GM18870 (cell line): Measurements from ENCODE around the gene CATSPERD.

Source experiments
- ATAC-seq: cut with Tn5 transposase; IDR thresholded peaks from one replicate; pipeline ENCODE4 v1.9.1; 2021; ENCODE audit warnings: moderate library complexity; ENCODE audit not compliant: unreplicated experiment

The CATSPERD gene

DNA sequence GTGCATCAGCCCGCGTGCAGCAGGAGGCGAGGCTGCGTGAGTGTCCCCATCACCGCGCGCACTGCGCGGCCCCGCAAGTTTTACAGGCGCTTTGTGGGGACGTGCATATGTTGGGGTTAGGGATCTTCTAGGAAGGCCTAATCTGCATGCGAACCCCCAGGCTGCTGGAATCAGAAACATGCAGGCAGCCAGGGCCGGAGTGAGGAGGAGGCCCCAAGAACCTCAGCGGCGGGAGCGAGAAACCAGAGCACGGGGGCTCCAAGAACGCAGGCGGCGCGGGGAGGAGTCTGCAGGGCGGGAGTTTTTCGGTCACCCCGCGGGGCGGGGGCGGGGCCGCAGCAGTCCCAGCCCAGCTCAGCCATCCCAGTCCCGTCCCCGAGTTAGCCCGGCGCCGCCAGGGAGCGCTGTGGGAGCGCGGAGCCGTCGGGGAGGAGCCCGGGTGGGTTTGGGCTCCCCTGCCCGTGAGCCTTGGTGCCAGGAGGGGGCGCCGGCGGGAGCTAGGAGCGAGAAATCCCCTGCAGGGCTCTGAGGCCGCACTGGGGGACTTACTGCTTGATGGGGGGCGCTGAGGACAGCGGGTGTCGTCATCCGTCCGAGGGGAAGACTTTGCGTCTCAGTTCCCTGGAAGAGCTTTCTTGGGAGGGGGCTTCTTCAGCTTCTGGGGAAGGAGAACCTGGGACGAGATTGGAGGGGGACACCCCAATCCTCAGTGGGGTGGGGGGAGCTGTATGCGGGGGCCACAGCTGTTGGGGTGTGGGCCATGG, 83.5 kb downstream of the CATSPERD start:
- ATAC-seq: no peak

DNA sequence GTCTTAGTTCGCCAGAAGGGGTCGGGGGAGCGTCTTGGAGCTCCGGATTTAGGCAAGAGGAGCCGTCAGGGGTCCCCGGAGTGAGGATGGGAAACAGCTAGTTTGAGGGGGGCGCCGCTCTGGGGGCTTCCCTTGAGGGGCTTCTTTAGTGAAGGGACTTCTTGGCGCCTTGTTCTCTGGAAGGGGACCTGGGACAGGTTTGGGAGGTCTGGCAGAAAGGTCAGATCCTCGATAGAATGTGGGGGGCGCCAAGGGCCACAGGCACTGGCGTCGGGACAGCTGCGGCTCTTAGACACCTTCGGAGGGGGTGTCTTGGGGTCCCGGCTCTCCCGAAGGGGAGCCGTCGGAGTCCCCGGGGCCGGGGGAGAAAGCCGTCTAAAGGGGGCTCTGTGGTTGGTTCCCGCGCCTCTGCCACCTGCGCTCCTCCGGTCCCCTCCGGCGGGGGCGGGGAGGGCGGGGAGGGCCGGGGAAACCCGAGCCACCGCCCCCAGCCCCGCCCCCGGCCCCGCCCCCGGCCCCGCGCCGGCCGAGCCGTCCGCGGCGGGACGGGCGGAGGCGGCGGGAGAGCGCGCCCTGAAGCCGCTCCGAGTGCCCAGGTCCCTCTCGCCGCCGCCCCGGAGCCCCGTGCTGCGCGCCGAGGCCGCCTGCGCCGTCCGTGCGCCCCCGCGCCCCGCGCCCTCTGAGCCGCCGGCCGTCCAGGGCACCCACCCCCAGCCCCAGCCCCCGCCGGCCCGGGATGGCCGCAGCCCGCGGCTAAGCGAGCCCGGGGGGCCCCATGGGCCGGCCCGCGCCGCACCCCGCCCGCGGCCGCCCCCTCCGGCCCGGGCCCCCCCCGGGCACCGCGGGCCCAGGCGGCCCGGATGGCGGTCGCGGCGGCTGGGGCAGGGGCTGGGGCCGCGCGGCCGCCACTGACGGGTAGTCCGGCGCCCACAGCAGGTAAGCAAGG, 84.4 kb downstream of the CATSPERD start, which contains the start of gene NRTN:
TSS of gene NRTN (plus strand) at position 552 of the 946 bp plus-strand sequence. CDS start 19,099 bp downstream, outside the sequence.
- no peak for ATAC-seq

- ATAC-seq: no peak
Observed at GRCh38 chr19:5805462-5806132, 85.2 kb downstream of the CATSPERD start.

- ATAC-seq: no peak
Observed at GRCh38 chr19:5806133-5806489, 85.7 kb downstream of the CATSPERD start.

DNA sequence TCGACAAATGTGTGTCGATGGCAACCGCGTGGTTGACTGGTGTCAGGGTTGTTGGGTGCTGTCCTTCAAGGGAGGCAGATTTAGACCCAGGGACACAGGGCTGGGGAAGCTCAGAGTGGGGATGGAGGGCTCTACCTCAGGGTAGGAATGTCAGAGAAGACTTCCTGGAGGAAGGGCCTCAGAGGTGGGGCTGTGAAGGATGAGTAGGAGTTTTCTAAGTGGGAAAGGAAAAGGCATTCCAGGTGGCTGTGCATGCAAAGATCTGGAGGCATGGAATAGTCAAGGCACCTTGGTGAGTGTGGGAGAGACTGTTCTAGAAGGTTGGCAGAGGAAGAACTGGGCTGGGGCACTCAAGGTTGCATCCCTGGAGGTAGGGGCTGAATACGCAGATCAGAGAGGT, 86.5 kb downstream of the CATSPERD start:
- no peak for ATAC-seq

GRCh38 chr19:5808120-5808816, 87.8 kb downstream of the CATSPERD start:
- no peak for ATAC-seq

DNA sequence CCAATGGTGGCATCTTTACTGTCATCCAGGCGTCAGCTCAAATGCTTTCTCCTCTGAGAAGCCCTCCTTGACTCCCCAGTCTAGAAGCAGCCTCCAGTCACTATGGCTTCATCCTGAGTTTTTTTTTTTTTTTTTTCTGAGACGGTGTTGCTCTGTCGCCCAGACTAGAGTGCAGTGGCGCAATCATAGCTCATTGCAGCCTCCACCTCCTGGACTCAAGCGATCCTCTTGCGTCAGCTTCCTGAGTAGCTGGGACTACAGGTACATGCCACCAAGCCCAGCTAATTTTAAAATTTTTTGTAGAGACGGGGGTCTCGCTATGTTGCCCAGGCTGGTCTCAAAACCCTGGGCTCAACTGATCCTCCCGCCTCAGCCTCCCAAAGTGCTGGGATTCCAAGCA, 88.6 kb downstream of the CATSPERD start:
- no peak for ATAC-seq

- ATAC-seq: no peak
Observed at GRCh38 chr19:5809469-5809868, 89.0 kb downstream of the CATSPERD start.

DNA sequence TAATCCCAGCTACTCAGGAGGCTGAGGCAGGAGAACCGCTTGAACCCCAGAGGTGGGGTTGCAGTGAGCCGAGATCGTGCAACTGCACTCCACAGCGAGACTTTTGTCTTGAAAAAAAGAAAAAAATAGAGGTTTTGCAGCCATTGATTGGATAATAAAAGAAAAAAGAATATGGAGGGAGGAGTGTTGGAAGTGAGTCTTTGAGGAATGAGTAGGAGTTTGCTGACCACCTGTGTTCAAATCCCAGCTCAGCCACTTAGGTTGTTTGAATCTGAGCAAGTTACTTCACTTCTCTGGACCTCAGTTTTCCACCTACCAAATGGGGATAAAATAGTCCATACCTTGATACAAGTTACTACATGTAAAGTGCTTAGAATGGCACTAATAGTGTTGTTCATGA, 90.7 kb downstream of the CATSPERD start:
- ATAC-seq: no peak

GRCh38 chr19:5814123-5814851, 93.8 kb downstream of the CATSPERD start:
- ATAC-seq: no peak

- ATAC-seq: no peak
Observed at GRCh38 chr19:5814852-5815246, 94.4 kb downstream of the CATSPERD start.

DNA sequence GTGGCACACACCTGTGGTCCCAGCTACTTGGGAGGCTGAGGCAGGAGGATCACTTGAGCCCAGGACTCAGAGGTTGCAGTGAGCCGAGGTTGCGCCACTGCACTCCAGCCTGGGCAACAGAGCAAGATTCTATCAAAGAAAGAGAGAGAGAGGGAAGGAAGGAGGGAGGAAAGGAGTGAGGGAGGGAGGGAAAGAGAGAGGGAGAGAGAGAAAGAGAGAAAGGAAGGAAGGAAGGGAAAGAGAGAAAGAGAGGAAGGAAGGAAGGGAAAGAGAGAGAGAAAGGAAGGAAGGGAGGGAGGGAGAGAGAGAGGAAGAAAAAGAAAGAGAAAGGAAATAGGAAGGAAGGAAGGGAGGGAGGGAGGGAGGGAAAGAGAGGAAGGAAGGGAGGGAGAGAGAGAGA, 96.8 kb downstream of the CATSPERD start:
- ATAC-seq: no peak

DNA sequence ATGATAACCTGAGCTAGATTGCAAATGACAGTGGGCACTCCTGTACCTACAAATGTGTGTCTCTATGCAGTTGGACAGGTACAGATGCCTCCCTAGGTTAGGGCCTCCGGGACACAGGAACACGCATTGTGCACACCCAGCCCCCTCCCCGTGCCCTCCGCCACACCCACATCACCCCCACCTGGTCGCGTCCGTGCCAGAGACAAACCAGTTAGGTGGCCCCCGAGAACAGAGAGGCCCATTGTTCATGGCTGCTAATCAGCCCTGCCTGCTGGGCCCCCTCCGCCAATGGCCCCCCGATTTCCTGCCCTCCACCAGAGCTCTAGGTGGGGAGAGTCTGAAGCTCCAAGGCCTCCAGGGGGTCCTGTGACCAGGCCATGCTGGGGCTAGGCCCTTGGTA, 98.2 kb downstream of the CATSPERD start:
- ATAC-seq: no peak

DNA sequence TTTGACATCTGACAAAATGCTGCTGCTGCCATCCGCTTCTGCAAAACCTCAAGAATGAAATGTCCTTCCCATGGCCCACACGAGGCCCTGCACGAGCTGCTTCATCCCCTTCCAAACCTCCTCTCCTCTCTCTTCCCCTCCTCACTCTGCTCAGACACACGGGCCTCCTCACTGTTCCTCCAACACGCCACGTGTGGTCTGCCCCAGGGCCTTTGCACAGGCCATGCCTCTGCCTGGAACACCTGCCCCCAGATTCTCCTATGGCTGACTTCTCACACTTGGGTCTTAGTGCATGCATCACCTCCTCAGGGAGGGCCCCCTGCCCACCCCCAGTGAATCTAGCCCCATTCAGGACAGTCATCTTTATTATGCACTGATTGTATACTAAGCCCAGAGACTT, 100.3 kb downstream of the CATSPERD start:
- ATAC-seq: no peak

- ATAC-seq: no peak
Observed at GRCh38 chr19:5821521-5822180, 101.2 kb downstream of the CATSPERD start.

- ATAC-seq: no peak
Observed at GRCh38 chr19:5822181-5822844, 101.9 kb downstream of the CATSPERD start.

- ATAC-seq: no peak
Observed at GRCh38 chr19:5823579-5824281, 103.3 kb downstream of the CATSPERD start.

DNA sequence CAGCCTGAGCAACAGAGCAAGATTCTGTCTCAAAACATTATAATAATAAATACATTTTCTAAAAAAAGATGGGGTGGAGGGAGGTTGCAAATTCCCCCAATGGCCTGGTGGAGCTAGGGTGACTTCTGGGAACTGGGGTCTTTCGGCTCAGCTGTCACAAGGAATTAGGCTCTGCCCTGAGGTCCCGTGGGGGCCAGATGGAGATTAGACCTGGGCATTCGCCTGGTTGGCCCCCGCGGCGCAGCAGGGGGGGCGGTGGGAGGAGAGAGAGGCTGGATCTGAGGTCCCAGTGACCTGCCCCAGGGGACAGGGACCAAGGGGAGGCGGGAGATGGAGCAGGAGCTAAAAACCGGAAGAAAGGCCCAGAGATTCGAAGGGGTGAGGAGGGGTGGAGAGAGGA, 104.3 kb downstream of the CATSPERD start:
- ATAC-seq: no peak
